ENCODE measurements around the gene HES3.

Gene HES3, protein sequence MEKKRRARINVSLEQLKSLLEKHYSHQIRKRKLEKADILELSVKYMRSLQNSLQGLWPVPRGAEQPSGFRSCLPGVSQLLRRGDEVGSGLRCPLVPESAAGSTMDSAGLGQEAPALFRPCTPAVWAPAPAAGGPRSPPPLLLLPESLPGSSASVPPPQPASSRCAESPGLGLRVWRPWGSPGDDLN

DNA sequence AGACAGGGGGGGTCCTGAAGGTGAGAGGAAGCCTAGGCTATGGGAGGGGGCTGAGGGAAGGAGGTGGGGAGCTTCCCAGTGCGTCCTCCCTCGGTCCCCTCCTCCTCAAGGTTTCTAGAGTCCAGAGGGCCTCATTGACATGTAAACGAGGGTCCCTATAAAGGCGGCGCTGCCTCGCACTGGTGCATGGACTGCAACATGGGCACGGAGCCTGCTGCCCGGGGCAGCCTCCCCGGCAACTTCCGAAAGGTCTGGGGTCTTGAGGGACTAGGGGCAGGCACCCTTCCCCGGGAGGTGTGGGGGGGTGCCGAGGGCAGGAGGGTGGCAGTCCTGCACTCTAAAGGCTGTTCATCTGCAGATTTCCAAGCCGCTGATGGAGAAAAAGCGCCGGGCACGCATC, at the start of gene HES3:
HES3 (plus strand) TSS at position 187 of the 400 bp plus-strand sequence; CDS start at position 374, 187 bp downstream.
- Histone ChIP-seq H3K27ac (no peak within 1 kb of the TSS), H3K4me3 (peak within 1 kb of the TSS; percentile 24)
- DNase-seq (ENCODE audit: low spot score) = no peak
- TF ChIP-seq, protein P1, sequence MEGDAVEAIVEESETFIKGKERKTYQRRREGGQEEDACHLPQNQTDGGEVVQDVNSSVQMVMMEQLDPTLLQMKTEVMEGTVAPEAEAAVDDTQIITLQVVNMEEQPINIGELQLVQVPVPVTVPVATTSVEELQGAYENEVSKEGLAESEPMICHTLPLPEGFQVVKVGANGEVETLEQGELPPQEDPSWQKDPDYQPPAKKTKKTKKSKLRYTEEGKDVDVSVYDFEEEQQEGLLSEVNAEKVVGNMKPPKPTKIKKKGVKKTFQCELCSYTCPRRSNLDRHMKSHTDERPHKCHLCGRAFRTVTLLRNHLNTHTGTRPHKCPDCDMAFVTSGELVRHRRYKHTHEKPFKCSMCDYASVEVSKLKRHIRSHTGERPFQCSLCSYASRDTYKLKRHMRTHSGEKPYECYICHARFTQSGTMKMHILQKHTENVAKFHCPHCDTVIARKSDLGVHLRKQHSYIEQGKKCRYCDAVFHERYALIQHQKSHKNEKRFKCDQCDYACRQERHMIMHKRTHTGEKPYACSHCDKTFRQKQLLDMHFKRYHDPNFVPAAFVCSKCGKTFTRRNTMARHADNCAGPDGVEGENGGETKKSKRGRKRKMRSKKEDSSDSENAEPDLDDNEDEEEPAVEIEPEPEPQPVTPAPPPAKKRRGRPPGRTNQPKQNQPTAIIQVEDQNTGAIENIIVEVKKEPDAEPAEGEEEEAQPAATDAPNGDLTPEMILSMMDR (IDR thresholded peaks at IDR 0.05) = no peak

DNA sequence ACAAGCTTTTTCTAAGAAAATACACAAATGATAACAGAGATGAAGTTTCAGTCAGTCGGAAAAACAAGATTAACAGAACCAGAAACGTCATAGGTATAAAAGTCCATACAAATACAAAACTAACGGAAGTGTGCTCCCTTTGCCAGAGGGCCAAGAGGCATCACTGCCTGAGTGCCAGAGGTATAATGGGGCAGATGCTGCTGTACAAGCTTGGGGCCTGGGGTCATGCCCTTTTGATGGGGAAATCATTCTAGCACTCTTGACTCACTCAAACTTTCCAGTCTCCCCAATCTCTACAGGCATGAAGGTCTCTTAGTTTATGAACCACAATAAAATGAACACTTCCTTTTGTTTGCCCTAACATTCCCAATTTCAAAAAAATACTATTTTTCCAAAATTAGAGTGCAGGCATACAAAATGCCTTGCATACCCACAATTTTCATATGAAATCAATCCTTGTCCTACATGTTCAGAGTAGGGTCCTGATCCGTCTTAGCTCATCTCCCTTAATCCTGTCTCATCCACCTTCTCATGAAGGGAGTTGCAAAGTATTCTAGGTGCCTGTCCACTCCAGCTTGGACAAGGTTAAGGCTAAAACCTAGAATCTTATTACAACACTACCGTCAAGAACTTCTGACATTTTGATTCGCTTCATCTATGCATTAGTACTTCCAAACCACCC, 46.1 kb upstream of the HES3 start:
- Histone ChIP-seq H3K4me3 (peak overlapping the region; percentile 96), H3K27ac (no peak overlapping the region)
- no peak for DNase-seq (ENCODE audit: low spot score)
- TF ChIP-seq, protein P1 (IDR thresholded peaks at IDR 0.05) = no peak

DNA sequence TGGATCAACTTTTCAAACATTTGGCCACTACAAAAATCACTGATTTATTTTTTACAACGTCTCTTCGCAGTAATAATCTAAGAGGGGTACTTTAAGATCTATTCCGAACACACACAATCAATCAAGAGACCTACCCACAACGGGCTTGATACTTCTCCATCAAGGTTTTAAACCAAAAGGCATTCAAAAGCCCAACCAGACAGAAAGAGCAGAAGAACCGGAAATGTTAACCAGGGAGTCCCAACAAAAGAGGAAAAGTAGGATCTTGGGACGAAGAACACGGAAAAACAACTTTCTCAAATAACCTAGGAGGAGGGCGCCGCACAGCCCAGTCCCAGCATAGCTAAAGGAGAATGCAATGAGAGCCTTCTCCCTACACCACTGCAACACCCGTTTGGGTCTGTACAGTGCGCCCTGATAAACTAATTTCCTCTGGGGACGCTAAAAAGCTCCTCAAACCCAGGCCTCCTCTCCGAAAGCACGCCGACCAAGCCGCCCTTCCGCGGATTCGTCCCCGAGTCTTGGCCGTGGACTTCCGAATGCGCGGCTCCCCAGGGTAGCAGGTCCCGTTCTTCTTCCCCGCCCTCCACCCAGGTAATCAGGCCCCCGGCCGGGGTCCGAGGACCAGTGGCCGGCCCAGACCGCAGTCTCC, 45.2 kb upstream of the HES3 start:
- DNase-seq (ENCODE audit: low spot score) = no peak
- TF ChIP-seq, protein P1 (IDR thresholded peaks at IDR 0.05) = no peak
- Histone ChIP-seq H3K4me3 (peak overlapping the region; percentile 96), H3K27ac (peak overlapping the region; percentile 53 to 80)

DNA sequence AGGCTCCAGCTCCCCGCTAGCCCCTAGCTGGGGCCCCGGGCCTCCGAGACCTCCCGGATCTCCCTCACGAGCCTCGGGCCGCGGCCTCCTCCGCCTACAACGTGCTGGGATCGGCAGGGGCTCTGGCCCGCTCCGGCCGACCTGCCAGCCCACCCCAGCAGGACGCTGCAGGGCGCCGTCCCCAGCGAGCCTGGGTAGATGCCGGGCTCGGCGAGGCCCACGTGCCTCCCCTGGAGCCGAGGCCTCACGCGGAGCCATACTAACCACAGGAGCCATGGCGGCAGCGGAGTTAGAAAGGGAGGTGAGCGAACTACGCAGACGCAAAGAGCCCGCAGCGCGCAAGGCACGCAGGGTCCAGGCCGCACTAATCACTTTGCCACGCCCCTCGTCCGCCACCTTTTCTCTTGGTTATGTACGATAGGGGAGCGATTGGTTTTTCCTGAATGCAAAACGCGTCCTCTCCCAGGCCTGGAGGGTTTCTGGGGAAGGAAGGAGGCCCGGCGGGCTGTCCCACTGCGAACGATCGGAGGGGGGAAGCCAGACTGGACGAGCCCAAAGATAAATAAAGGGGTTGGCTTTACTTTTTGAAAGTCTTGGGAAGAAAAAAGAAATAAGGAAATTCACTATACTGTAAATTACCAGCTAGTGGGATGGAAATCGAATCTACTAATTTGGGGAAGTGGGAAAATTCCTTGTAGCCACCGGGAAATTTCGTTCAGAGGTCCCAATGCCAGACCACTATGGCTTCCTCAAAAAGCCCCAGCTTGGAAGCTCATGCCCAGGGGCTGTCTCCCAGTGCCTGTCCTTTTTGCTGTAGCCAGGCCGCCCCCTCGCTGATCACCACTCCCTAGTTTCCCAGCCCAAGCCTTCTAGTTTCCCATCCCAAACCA, 44.4 kb upstream of the HES3 start, which contains the start of gene RPL22:
RPL22 (minus strand) TSS at position 298 of the 890 bp plus-strand sequence; CDS start at position 276, 22 bp downstream.
- TF ChIP-seq, protein P1 (IDR thresholded peaks at IDR 0.05) = no peak
- peak within 1 kb of the TSS; percentile 53 to 80 for H3K27ac ChIP-seq
- H3K4me3 ChIP-seq = peak within 1 kb of the TSS; percentile 96
- peak; percentile 97 for DNase-seq (ENCODE audit: low spot score)

DNA sequence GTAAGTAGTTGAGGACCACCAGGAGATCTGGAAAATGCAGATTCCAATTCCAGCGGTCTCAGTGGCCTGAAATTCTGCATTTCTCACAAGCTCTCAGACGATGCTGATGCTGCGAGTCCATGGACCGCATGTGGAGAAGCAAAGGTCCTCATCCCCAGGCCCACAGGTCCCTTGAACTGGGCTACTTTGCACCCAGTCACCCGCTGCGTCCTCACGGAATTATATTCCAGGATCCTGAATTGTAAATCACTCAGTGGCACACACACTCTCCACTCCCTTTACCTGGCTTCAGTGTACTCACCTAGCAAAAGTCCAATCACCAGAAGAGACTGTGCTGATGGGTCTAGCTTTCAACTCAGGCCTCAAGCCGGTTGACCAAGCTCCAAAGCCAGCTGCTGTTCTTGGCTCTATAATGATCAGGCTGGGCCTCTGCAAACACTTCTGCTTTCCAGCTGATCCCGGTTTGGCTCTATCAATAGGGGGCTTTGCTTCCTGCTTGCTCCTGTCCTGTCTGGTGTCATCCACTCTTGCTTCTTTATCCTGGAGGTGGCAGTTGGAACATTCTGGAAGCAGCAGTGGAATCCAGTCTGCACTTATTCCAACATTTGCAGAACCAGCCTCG, 43.7 kb upstream of the HES3 start:
- DNase-seq (ENCODE audit: low spot score) = no peak
- Histone ChIP-seq H3K4me3 (peak overlapping the region; percentile 96), H3K27ac (peak overlapping the region; percentile 53 to 80)
- TF ChIP-seq, protein P1 (IDR thresholded peaks at IDR 0.05) = no peak

DNA sequence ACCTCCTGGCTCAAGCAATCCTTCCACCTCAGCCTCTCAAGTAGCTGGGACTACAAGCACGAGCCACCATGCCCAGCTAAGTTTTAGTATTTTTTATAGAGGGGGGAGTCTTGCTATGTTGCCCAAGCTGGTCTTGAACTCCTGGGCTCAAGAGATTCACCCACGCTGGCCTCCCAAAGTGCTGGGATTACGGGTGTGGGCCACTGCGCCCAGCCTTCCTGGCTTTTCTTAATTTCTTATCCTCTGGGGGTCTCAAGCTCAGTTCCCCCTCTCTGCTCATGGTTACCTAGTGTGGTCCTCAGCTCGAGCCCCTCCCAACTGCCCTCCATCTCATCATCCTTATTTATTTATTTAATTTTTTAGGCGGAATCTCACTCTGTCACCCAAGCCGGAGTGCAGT, 41.7 kb upstream of the HES3 start:
- Histone ChIP-seq H3K27ac (no peak overlapping the region), H3K4me3 (no peak overlapping the region)
- TF ChIP-seq, protein P1 (IDR thresholded peaks at IDR 0.05) = no peak
- DNase-seq (ENCODE audit: low spot score) = no peak
